Measurements from ENCODE around the gene DPP10. TPM values are rescaled to one million over a fixed set of nuclear protein-coding genes. Genes with fewer than 3 reads are reported as not detected.

The DPP10 gene
- total RNA-seq, 1 donor from 2014 or later, result 6.5 TPM

DNA sequence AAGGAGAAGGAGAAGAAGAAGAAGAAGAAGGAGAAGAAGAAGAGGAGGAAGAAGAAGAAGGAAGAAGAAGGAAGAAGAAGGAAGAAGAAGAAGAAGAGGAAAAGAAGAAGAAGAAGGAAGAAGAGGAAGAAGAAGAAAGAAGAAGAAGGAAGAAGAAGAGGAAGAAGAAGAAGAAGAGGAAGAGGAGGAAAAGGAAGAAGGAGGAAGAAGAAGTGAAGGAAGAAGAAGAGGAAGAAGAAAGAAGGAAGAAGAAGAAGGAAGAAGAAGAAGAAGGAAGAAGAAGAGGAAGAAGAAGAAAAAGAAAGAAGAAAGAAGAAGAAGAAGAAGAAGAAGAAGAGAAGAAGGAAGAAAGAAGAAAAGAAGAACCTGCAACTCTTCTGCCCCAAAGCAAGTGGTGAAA is 942.0 kb downstream of the DPP10 start:
- no peak overlapping the region for H3K4me2 ChIP-seq

DNA sequence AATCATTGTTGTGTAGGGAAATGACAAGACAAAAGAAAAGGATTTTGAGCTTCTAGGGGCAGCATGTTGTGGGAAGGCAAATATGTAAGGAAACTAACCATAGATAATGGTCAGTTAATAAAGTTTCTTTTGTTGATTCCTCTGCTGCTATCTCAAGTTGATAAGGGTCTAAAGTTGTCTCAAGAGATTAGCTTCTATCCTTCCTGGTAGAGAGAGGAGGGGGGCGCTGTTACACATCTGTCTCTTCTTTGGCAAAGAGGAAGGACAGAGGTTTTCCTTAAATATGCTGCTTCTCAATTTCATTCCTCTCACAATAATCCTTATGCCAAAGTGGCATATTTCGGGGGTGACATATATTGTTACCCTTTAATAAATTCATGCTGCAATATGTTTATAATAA is 944.0 kb downstream of the DPP10 start:
- Histone ChIP-seq H4K20me1 (ENCODE audit: low read depth) (no peaks in the 10 kb centered on the region), H3K27ac (no peak overlapping the region), H3K9me3 (ENCODE audit: low read depth) (no peaks in the 10 kb centered on the region), H2AFZ (replicated peaks) (no peak overlapping the region), H3K4me2 (no peak overlapping the region), H3K9ac (no peak overlapping the region), H3K4me1 (no peaks in the 10 kb centered on the region), H3K4me3 (no peak overlapping the region), H3K36me3 (no peaks in the 10 kb centered on the region), H3F3A (ENCODE audit: low read depth) (no peaks in the 10 kb centered on the region), H3K79me2 (ENCODE audit: low read depth) (no peaks in the 10 kb centered on the region), H3K27me3 (no peaks in the 10 kb centered on the region)
- TF ChIP-seq EZH2 (IDR thresholded peaks at IDR 0.05) (no peak), CTCF (IDR thresholded peaks at IDR 0.05) (no peak), EZH2phosphoT487 (IDR thresholded peaks at IDR 0.05) (no peak)
- H3K9me3 Mint-ChIP-seq, result peaks cover 20% of the 10 kb centered on the region
- H3K36me3 Mint-ChIP-seq, result peaks cover 2% of the 10 kb centered on the region
- no peak overlapping the region for H3K4me3 Mint-ChIP-seq
- H3K27me3 Mint-ChIP-seq (ENCODE audit: insufficient read depth, low read depth), result peaks cover 2% of the 10 kb centered on the region
- no peaks in the 10 kb centered on the region for H3K4me1 Mint-ChIP-seq
- DNase-seq (ENCODE audit: low spot score), result no peak
- no peak overlapping the region for H3K27ac Mint-ChIP-seq

More for the DNA sequence above, 942.0 kb downstream of the DPP10 start:
- no peak overlapping the region for H3K9ac ChIP-seq
- Mint-ChIP-seq H3K4me3 (no peak overlapping the region), H3K9me3 (peaks cover 33% of the 10 kb centered on the region), H3K4me1 (no peaks in the 10 kb centered on the region), H3K27me3 (ENCODE audit: insufficient read depth, low read depth) (peaks cover 2% of the 10 kb centered on the region), H3K27ac (no peak overlapping the region), H3K36me3 (peaks cover 2% of the 10 kb centered on the region)
- H3K36me3 ChIP-seq, result no peaks in the 10 kb centered on the region
- H3F3A ChIP-seq (ENCODE audit: low read depth), result no peaks in the 10 kb centered on the region
- DNase-seq (ENCODE audit: low spot score), result no peak
- no peaks in the 10 kb centered on the region for H4K20me1 ChIP-seq (ENCODE audit: low read depth)
- H2AFZ ChIP-seq (replicated peaks), result no peak overlapping the region
- H3K27me3 ChIP-seq, result no peaks in the 10 kb centered on the region
- H3K4me1 ChIP-seq, result no peaks in the 10 kb centered on the region
- no peaks in the 10 kb centered on the region for H3K9me3 ChIP-seq (ENCODE audit: low read depth)
- H3K4me3 ChIP-seq, result no peak overlapping the region
- no peak overlapping the region for H3K27ac ChIP-seq
- no peak for TF ChIP-seq EZH2phosphoT487 (IDR thresholded peaks at IDR 0.05)
- TF ChIP-seq CTCF (IDR thresholded peaks at IDR 0.05), result no peak
- TF ChIP-seq EZH2 (IDR thresholded peaks at IDR 0.05), result no peak
- no peaks in the 10 kb centered on the region for H3K79me2 ChIP-seq (ENCODE audit: low read depth)

DNA sequence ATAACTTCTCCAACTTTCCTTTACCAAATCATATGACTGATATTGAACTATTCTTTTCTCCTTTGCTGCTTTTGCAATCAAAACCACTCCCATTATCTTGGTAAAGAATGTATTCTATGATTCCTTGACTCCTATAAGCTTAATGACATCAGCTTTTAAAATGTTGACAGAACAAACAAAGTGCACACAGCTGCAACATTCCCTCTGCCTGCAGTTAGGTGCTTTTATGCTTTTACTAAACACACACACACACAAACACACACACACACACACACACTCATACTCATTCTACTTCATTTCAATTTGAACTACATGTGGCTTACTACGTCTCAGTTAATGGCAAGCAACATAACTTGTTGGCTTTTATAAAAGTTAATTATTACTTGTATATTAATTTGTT is 946.6 kb downstream of the DPP10 start:
- no peaks in the 10 kb centered on the region for H3K9me3 ChIP-seq (ENCODE audit: low read depth)
- H3K27ac ChIP-seq, result no peak overlapping the region
- no peak overlapping the region for H3K9ac ChIP-seq
- peaks cover 2% of the 10 kb centered on the region for H3K27me3 Mint-ChIP-seq (ENCODE audit: insufficient read depth, low read depth)
- no peaks in the 10 kb centered on the region for H3K4me1 Mint-ChIP-seq
- DNase-seq (ENCODE audit: low spot score), result no peak
- no peak overlapping the region for H3K4me2 ChIP-seq
- no peaks in the 10 kb centered on the region for H3K36me3 Mint-ChIP-seq
- no peaks in the 10 kb centered on the region for H3K79me2 ChIP-seq (ENCODE audit: low read depth)
- no peak overlapping the region for H3K4me3 Mint-ChIP-seq
- TF ChIP-seq EZH2 (IDR thresholded peaks at IDR 0.05), result no peak
- no peak for TF ChIP-seq EZH2phosphoT487 (IDR thresholded peaks at IDR 0.05)
- no peak for TF ChIP-seq CTCF (IDR thresholded peaks at IDR 0.05)
- H3F3A ChIP-seq (ENCODE audit: low read depth), result no peaks in the 10 kb centered on the region
- no peak overlapping the region for H2AFZ ChIP-seq (replicated peaks)
- H3K27me3 ChIP-seq, result no peaks in the 10 kb centered on the region
- H3K36me3 ChIP-seq, result no peaks in the 10 kb centered on the region
- no peak overlapping the region for H3K27ac Mint-ChIP-seq
- no peaks in the 10 kb centered on the region for H4K20me1 ChIP-seq (ENCODE audit: low read depth)
- H3K4me3 ChIP-seq, result no peak overlapping the region
- H3K9me3 Mint-ChIP-seq, result peaks cover 4% of the 10 kb centered on the region
- no peaks in the 10 kb centered on the region for H3K4me1 ChIP-seq

Data from neural progenitor cell (in vitro differentiated cells).